Gastrocnemius medialis (tissue), 4 donors: ENCODE data around the gene ERVMER34-1.

Experiments
- CTCF ChIP-seq, 5 experiments: fragments of 450-650 bp in 3 of 5; fragments of 200-600 bp in 2 of 5; sonication (generic) in 2 of 5; IDR thresholded peaks in 4 of 5; conservative IDR thresholded peaks in 1 of 5; 1 replicate in 4 of 5; 2 replicates in 1 of 5; pipeline ENCODE4 v1.5.1; 2016 to 2019; ENCODE audit warnings: antibody characterized with exemption in 5 of 5, mild to moderate bottlenecking in 3 of 5, moderate library complexity in 3 of 5
- POLR2A ChIP-seq, 2 donors: fragments of 450-650 bp; IDR thresholded peaks; one replicate each; pipeline ENCODE4 v1.6.1; 2017; ENCODE audit warnings: antibody characterized with exemption in 2 of 2, mild to moderate bottlenecking in 2 of 2, moderate library complexity in 2 of 2

GRCh38 chr4:52780617-52781354, 29.6 kb upstream of the ERVMER34-1 start:
- no peak for TF ChIP-seq POLR2A (IDR thresholded peaks at IDR 0.05)
- no peak for TF ChIP-seq CTCF (IDR thresholded peaks at IDR 0.05 in 4 of 5, conservative IDR thresholded peaks at IDR 0.05 in 1 of 5)
